HepG2 (cell line): ENCODE data around the gene AKAP12. TPM values are rescaled to one million over a fixed set of nuclear protein-coding genes. Genes with fewer than 3 reads are reported as not detected.

ENCODE experiments used
- ATAC-seq: fragments of 200-7000 bp; cut with Tn5 transposase; 3 replicates; pipeline ENCODE4 v1.9.1; 2020; ENCODE audit warnings: mild to moderate bottlenecking, moderate library complexity
- BruUV-seq: library from RNA; stranded (reverse); fragments of 400-500 nt; replicated peaks from 2 replicates; lab custom pipeline; 2021; lab: Mats Ljungman, UMichigan
- CTCF ChIA-PET: fragments of 300-600 bp; formaldehyde crosslinking; extraction: SDS; loops from one replicate; lab custom pipeline; 2021; ENCODE audit warnings: low total read pairs, inconsistent platforms, low intra/inter-chr PET ratio; lab: Yijun Ruan, JAX
- POLR2A ChIA-PET: fragments of 350-600 bp; sonication (Branson Sonifier 250); formaldehyde crosslinking; loops from one replicate; lab custom pipeline; 2020; ENCODE audit warnings: antibody characterized with exemption, inconsistent platforms; lab: Yijun Ruan, JAX
- DNase-seq: peaks from one replicate; pipeline ENCODE4 v3.0.0-alpha.2; 2015; ENCODE audit warnings: low spot score
- FAIRE-seq: peaks from 3 replicates; lab custom pipeline; 2011; peaks lifted over from hg19 to GRCh38; lab: Jason Lieb, UNC
- H2AFZ ChIP-seq: one replicate; pipeline ENCODE4 v1.6.1; 2011; ENCODE audit warnings: low read length, inconsistent platforms
- H3K27ac ChIP-seq: fragments of 300-600 bp; 3 replicates; pipeline ENCODE4 v1.8.0; 2011; ENCODE audit warnings: mixed run types, mild to moderate bottlenecking, mixed read lengths, low read length, inconsistent platforms; ENCODE audit not compliant: insufficient read depth; ENCODE audit errors: extremely low read length
- H3K27me3 ChIP-seq, 2 experiments: fragments of 200-600 bp in 1 of 2; 2 replicates in 1 of 2; 3 replicates in 1 of 2; pipeline versions ENCODE4 v1.6.0 to v1.8.0; 2011; ENCODE audit warnings: low read length in 2 of 2, mild to moderate bottlenecking in 2 of 2, moderate library complexity in 2 of 2, inconsistent platforms in 1 of 2; ENCODE audit not compliant: insufficient read depth in 2 of 2, control insufficient read depth in 1 of 2
- H3K36me3 ChIP-seq, 2 experiments: fragments of 200-600 bp in 1 of 2; replicated peaks in 1 of 2; 2 replicates in 1 of 2; 3 replicates in 1 of 2; pipeline versions ENCODE4 v1.5.1 to v1.8.0; 2011; ENCODE audit warnings: low read length in 2 of 2, inconsistent platforms in 1 of 2; ENCODE audit not compliant: insufficient read depth in 2 of 2, control insufficient read depth in 1 of 2
- H3K4me1 ChIP-seq: 2 replicates; pipeline ENCODE4 v1.5.1; 2012; ENCODE audit warnings: low read length, inconsistent platforms; ENCODE audit not compliant: insufficient read depth
- H3K4me2 ChIP-seq: 2 replicates; pipeline ENCODE4 v1.6.0; 2011; ENCODE audit warnings: low read depth, low read length, inconsistent platforms
- H3K4me3 ChIP-seq, 3 experiments: fragments of 200-600 bp in 1 of 3; sonication (generic), shearing (Covaris generic) in 1 of 3; replicated peaks in 1 of 3; 2 replicates each; pipeline ENCODE4 v1.5.1; 2011 to 2016; ENCODE audit warnings: low read length in 3 of 3, inconsistent platforms in 2 of 3, low read depth in 2 of 3, mild to moderate bottlenecking in 2 of 3, control low read depth in 1 of 3, mixed read lengths in 1 of 3; ENCODE audit not compliant: insufficient read depth in 1 of 3
- H3K79me2 ChIP-seq: one replicate; pipeline ENCODE4 v1.6.1; 2011; ENCODE audit warnings: low read length, inconsistent platforms; ENCODE audit not compliant: insufficient read depth
- H3K9ac ChIP-seq: 2 replicates; pipeline ENCODE4 v1.6.0; 2011; ENCODE audit warnings: mild to moderate bottlenecking, low read depth, low read length, inconsistent platforms; ENCODE audit not compliant: insufficient read depth
- H3K9me3 ChIP-seq: 2 replicates; pipeline ENCODE4 v1.5.1; 2012; ENCODE audit warnings: mild to moderate bottlenecking, low read length
- H4K20me1 ChIP-seq: 2 replicates; pipeline ENCODE4 v1.6.0; 2011; ENCODE audit warnings: inconsistent platforms, mild to moderate bottlenecking, low read length, moderate library complexity; ENCODE audit not compliant: insufficient read depth
- GABPB1 ChIP-seq: IDR thresholded peaks from 2 replicates; pipeline ENCODE4 v1.6.1; 2016; ENCODE audit warnings: mild to moderate bottlenecking, missing genetic modification reagents, moderate library complexity, missing compliant biosample characterization
- GATAD1 ChIP-seq: IDR thresholded peaks from 2 replicates; pipeline ENCODE4 v1.6.1; 2016; ENCODE audit warnings: missing genetic modification reagents, missing compliant biosample characterization
- HNRNPLL ChIP-seq: fragments of 200-400 bp; formaldehyde crosslinking; IDR thresholded peaks from 2 replicates; pipeline ENCODE4 v1.6.1; 2017; ENCODE audit warnings: mild to moderate bottlenecking, low read depth, low read length; ENCODE audit not compliant: poor library complexity, severe bottlenecking
- KDM4B ChIP-seq: sonication (generic); formaldehyde crosslinking; IDR thresholded peaks from 2 replicates; pipeline ENCODE4 v1.4.0; 2020; ENCODE audit warnings: missing genetic modification reagents
- SCMH1 ChIP-seq: sonication (generic); formaldehyde crosslinking; IDR thresholded peaks from 2 replicates; pipeline ENCODE4 v1.9.0; 2021; ENCODE audit warnings: missing genetic modification reagents, mild to moderate bottlenecking, borderline replicate concordance
- TBX2 ChIP-seq: sonication (generic); formaldehyde crosslinking; IDR thresholded peaks from 2 replicates; pipeline ENCODE4 v1.5.0; 2020; ENCODE audit warnings: missing genetic modification reagents, mild to moderate bottlenecking, borderline replicate concordance
- ZBTB40 ChIP-seq, 2 experiments: fragments of 450-650 bp in 1 of 2; sonication (generic) in 1 of 2; formaldehyde crosslinking in 1 of 2; IDR thresholded peaks; 2 replicates each; pipeline versions ENCODE4 v1.6.1 to v1.8.0; 2016 to 2022; ENCODE audit warnings: antibody characterized with exemption in 1 of 2, mild to moderate bottlenecking in 1 of 2, missing genetic modification reagents in 1 of 2
- ZNF180 ChIP-seq: sonication (generic); formaldehyde crosslinking; IDR thresholded peaks from 2 replicates; pipeline ENCODE4 v1.4.0; 2020; ENCODE audit warnings: low read depth, missing genetic modification reagents, borderline replicate concordance
- ZNF350 ChIP-seq: sonication (generic); formaldehyde crosslinking; IDR thresholded peaks from 2 replicates; pipeline ENCODE4 v1.4.0; 2020; ENCODE audit warnings: mild to moderate bottlenecking, low read depth, missing genetic modification reagents, borderline replicate concordance
- ZNF800 ChIP-seq: sonication (generic); formaldehyde crosslinking; IDR thresholded peaks from 2 replicates; pipeline ENCODE4 v1.4.0; 2020; ENCODE audit warnings: missing genetic modification reagents
- ZNF891 ChIP-seq: sonication (generic); formaldehyde crosslinking; IDR thresholded peaks from 2 replicates; pipeline ENCODE4 v1.5.0; 2020; ENCODE audit warnings: mild to moderate bottlenecking, missing genetic modification reagents
- WGBS: methylation state at CpG from one replicate; pipeline ENCODE4 v1.1.6; 2017; ENCODE audit warnings: low lambda C conversion rate; 5-methylcytosine and 5-hydroxymethylcytosine counted together
- in situ Hi-C: cut with HindIII; loops from 2 replicates; pipeline ENCODE4 v1.10.0; 2017; ENCODE audit warnings: low pct_unique_long_range_greater_than_20kb; ENCODE audit not compliant: extremely low pct_ligation_motif_present
- intact Hi-C: fragments of 100-400 bp; cut with micrococcal nuclease; formaldehyde crosslinking; loops from one replicate; pipeline ENCODE4 v1.10.0; 2022; ENCODE audit not compliant: unreplicated experiment
- polyA plus RNA-seq, 8 experiments: library from polyadenylated mRNA; depleted of rRNA in 3 of 8; stranded (reverse) in 7 of 8; unstranded in 1 of 8; fragments of >200 nt; fragmentation: Illumina TruSeq in 4 of 8; extraction: Trizol in 4 of 8; gene quantifications; 2 replicates each; pipeline versions ENCODE4 v1.2.1 to v1.2.3, GENCODE V29; 2011 to 2016; ENCODE audit warnings: low read depth in 4 of 8, missing spikeins in 1 of 8, mixed read lengths in 1 of 8; ENCODE audit not compliant: insufficient read depth in 1 of 8
- total RNA-seq, 5 experiments: library from RNA; depleted of rRNA; stranded (reverse); fragments of >200 nt; fragmentation: Illumina TruSeq; extraction: Trizol; gene quantifications; 2 replicates each; pipeline ENCODE4 v1.2.3, GENCODE V29; 2016; ENCODE audit warnings: low read depth in 1 of 5

AKAP12 gene
- total and polyA plus RNA-seq, 2 of the 13 experiments (the other 11 are each of a cell fraction or from before 2014, with no cell fraction given), result 10.6 to 19.0 TPM

- peak; percentile 76 for ATAC-seq
- Histone ChIP-seq H4K20me1 (no peaks in the 10 kb centered on the region), H3K27me3 (peaks cover 6 to 48% of the 10 kb centered on the region in 2 experiments), H3K79me2 (no peaks in the 10 kb centered on the region), H3K4me3 (peak overlapping the region; percentile 53 to 72 (median 65)), H3K36me3 (no peaks in the 10 kb centered on the region), H3K4me1 (peaks cover 9% of the 10 kb centered on the region), H3K27ac (no peak overlapping the region), H3K4me2 (peak overlapping the region; percentile 86), H3K9me3 (no peaks in the 10 kb centered on the region), H2AFZ (peak overlapping the region; percentile 24), H3K9ac (no peak overlapping the region; the same call in 1 of the 2 replicates)
- ChIA-PET CTCF (no interaction called here), POLR2A (no interaction called here)
- no peak for FAIRE-seq
- BruUV-seq, result no TSS peak
- intact Hi-C loops (no loop called here), in situ Hi-C loops (no loop called here)
- DNase-seq, result no peak
- WGBS, result 14% methylated on average over 21 of the region's 68 CpGs
- TF ChIP-seq SCMH1 (no peak), GABPB1 (CRISPR knock-in tag) (peak; percentile 36; the same call in 1 of the 2 replicates), ZNF891 (CRISPR knock-in tag) (peak; percentile 18; the same call in 1 of the 2 replicates), HNRNPLL (peak; percentile 39), ZNF350 (peak; percentile 41; the same call in 1 of the 2 replicates), ZBTB40 (IDR thresholded peaks at IDR 0.05) (no peak), ZBTB40 (CRISPR knock-in tag; IDR thresholded peaks at IDR 0.05) (no peak), GATAD1 (CRISPR knock-in tag) (no peak), TBX2 (no peak), KDM4B (CRISPR knock-in tag) (0 out of 2 replicates have a peak, but pooled peaks have one; percentile 38), ZNF800 (CRISPR knock-in tag) (peak; percentile 96), ZNF180 (CRISPR knock-in tag) (no peak)
These were observed 1.2 kb downstream of the AKAP12 start for GRCh38 chr6:151240791-151241642.
